ENCODE measurements around the gene RPN2.

The RPN2 gene

DNA sequence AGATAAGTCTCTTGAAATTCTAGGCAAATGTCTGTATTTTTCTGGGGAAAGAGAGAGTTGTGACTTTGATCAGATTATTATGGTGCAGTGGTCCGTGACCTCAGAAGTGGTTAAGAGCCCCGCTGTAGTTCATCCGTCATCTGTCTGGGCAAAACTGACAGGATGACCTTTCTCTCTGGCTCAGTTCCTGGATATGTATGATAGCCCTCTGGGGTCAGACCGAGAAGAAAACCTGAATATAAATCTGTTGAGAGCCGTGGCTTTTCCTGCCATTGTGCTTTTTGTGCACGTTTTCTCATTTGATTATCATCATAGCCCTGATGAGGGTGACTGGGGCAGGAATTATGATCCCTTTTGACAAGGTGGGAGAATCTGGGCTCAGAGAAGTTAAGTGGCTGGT is 55.9 kb downstream of the RPN2 start:
- TF ChIP-seq, protein P1, sequence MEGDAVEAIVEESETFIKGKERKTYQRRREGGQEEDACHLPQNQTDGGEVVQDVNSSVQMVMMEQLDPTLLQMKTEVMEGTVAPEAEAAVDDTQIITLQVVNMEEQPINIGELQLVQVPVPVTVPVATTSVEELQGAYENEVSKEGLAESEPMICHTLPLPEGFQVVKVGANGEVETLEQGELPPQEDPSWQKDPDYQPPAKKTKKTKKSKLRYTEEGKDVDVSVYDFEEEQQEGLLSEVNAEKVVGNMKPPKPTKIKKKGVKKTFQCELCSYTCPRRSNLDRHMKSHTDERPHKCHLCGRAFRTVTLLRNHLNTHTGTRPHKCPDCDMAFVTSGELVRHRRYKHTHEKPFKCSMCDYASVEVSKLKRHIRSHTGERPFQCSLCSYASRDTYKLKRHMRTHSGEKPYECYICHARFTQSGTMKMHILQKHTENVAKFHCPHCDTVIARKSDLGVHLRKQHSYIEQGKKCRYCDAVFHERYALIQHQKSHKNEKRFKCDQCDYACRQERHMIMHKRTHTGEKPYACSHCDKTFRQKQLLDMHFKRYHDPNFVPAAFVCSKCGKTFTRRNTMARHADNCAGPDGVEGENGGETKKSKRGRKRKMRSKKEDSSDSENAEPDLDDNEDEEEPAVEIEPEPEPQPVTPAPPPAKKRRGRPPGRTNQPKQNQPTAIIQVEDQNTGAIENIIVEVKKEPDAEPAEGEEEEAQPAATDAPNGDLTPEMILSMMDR (IDR thresholded peaks at IDR 0.05; ENCODE audit: extremely low read depth, missing control alignments), result no peak
- DNase-seq (ENCODE audit: low spot score), result no peak

DNA sequence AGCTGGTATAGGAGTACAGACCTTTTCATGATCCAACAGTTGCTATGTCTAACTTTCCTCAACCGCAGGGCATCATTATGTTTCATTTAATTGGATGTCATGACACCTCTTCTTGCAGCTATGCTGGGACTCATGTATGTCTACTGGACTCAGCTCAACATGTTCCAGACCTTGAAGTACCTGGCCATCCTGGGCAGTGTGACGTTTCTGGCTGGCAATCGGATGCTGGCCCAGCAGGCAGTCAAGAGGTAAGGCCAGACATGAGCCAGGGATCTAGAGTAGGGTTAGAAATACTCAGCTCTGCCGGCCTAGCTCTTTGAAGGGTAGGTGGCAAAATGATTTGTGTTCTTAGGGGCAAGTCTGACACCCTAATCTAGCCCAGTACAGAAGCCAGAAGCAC is 57.3 kb downstream of the RPN2 start:
- TF ChIP-seq, protein P1 (IDR thresholded peaks at IDR 0.05; ENCODE audit: extremely low read depth, missing control alignments), result no peak
- no peak for DNase-seq (ENCODE audit: low spot score)

DNA sequence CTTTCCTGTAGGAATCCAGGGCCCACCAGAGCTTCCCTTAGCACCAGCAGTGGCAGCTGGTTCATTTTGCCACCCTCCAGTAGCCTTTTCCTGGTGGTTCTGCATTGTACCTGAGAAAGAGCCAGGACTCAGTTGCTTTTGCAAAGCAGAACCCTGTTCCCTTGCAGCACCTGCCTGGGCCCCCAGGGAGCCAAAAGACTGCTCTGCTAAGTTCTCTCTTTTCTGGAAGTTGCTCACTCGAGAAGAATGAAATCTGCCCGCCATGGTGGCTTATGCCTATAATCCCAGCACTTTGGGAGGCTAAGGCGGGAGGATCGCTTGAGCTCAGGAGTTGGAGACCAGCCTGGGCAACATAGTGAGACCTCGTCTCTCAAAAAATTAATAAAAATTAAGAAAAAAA is 58.5 kb downstream of the RPN2 start:
- DNase-seq (ENCODE audit: low spot score), result no peak
- TF ChIP-seq, protein P1 (IDR thresholded peaks at IDR 0.05; ENCODE audit: extremely low read depth, missing control alignments), result no peak

DNA sequence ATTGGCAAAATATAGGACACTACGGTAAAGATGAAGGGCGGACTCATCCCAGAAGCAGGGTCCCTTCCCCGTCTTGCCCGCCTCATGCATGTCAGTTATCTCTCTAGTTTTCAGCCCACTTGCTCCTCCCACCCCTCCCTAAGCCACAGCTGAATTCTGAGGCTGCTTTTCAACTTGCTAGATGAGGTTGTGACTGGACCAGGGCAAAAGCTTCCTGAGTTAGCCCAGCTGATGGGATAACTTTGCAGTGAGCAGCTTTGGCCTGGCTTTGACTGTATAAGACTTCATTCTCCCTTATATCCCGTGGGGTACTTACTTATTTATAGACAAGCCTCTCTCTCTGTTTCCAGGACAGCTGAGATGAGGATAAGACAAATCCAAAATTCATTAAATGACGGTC is 59.3 kb downstream of the RPN2 start:
- TF ChIP-seq, protein P1 (IDR thresholded peaks at IDR 0.05; ENCODE audit: extremely low read depth, missing control alignments), result no peak
- DNase-seq (ENCODE audit: low spot score), result no peak

DNA sequence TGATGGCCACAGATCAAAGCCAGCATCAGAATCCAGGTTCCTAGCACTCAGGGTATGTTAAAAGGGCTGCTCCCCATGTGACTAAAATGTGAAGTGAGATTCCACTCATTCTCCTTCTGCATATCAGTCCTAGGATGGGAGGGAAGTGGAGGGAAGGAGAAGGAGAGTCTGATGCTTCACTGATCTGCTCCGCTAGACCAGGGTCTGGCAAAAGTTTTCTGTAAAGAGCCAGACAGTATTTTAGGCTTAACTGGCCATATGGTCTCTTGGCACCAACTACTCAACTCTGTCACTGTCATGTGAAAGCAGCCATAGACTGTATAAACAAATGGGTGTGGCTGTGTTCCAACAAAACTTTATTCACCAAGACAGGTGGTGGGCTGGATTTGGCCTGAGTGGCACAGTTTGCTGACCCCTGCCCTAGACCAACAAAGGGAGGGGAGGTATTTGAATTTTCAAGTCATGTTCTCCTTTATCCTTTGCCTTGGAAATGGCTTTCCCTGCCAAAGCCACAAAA is 59.9 kb downstream of the RPN2 start:
- no peak for DNase-seq (ENCODE audit: low spot score)
- TF ChIP-seq, protein P1 (IDR thresholded peaks at IDR 0.05; ENCODE audit: extremely low read depth, missing control alignments), result no peak

DNA sequence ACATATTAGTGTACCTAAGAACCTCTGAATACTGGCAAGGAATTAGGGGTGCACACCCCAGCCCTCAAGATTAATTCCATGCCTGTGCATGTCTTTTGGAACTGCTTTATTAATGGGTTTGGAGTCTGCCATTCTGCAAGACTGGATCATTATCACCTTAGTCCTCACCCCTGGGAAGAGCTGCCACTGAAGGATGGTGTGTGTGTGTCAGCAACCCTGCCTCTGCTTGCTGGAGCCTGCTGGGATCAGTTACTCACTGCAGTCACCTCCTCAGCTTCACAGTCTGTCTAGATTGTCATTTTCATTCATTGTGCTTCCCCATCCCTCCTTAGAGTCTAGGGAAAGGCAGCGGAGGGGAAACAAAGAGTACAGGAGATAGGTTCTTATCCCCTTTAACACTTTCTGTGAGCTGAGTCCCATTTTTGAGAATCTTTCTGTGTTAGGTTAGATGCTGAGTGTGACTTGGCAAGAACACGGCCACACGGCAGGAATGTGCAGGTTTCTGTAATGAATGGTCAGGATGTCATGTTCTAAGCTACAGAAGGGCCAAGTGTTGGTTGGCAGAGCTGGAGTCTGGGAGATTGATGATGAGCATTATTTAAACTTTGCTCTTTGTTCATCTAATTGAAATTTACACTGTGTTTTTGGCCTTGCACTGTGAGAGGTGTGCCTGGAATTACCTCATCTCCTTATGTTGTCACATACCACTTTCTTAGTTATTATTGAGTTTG is 61.4 kb downstream of the RPN2 start:
- TF ChIP-seq, protein P1 (IDR thresholded peaks at IDR 0.05; ENCODE audit: extremely low read depth, missing control alignments), result no peak
- no peak for DNase-seq (ENCODE audit: low spot score)

DNA sequence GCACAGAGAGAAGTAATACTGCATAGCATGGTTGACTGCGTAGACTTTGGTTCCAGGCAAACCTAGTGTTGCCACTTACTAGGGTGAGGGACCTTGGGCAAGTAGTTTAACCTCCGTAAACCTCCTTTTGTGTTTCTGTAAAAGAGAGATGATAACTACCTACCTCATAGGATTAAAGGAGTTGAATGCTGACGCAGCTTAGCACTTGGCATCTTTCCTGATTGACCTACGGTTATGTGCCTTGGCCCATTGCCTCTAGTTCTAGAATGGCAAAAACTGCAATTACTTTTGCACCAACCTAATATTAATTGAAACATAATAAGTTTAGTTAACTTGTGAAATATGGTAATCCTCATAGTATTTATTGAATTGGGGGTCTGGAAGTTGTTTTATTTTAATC is 63.4 kb downstream of the RPN2 start:
- DNase-seq (ENCODE audit: low spot score), result no peak
- TF ChIP-seq, protein P1 (IDR thresholded peaks at IDR 0.05; ENCODE audit: extremely low read depth, missing control alignments), result no peak

All from GM20000 (cell line).